A549 (cell line): ENCODE measurements around the gene SULF2.

Experiments
- EP300 ChIP-seq, 2 experiments: fragments of >200 bp; sonication (Bioruptor Twin); formaldehyde crosslinking; IDR thresholded peaks; 2 replicates in 1 of 2; 3 replicates in 1 of 2; pipeline ENCODE4 v1.6.1; 2016 to 2017
- JUN ChIP-seq, 2 experiments: fragments of >200 bp; sonication (Bioruptor Twin); formaldehyde crosslinking; IDR thresholded peaks; 2 replicates in 1 of 2; 3 replicates in 1 of 2; pipeline ENCODE4 v1.6.1; 2016 to 2017
- KDM1A ChIP-seq: fragments of 200-600 bp; sonication (generic); IDR thresholded peaks from 2 replicates; pipeline ENCODE4 v1.6.1; 2016; ENCODE audit warnings: low read depth, mild to moderate bottlenecking
- POLR2A ChIP-seq: IDR thresholded peaks from 2 replicates; pipeline ENCODE4 v1.6.1; 2012; ENCODE audit warnings: mild to moderate bottlenecking, low read length
- TF ChIP-seq, protein P1 (sequence below): fragments of >200 bp; sonication (Bioruptor Twin); formaldehyde crosslinking; IDR thresholded peaks from 3 replicates; pipeline ENCODE4 v1.5.1; 2016
- TF ChIP-seq, protein P2 (sequence below): fragments of 200-600 bp; sonication (generic); IDR thresholded peaks from 2 replicates; pipeline ENCODE4 v1.6.1; 2016; ENCODE audit warnings: antibody characterized with exemption, mild to moderate bottlenecking, moderate library complexity

- TF ChIP-seq, protein P1, sequence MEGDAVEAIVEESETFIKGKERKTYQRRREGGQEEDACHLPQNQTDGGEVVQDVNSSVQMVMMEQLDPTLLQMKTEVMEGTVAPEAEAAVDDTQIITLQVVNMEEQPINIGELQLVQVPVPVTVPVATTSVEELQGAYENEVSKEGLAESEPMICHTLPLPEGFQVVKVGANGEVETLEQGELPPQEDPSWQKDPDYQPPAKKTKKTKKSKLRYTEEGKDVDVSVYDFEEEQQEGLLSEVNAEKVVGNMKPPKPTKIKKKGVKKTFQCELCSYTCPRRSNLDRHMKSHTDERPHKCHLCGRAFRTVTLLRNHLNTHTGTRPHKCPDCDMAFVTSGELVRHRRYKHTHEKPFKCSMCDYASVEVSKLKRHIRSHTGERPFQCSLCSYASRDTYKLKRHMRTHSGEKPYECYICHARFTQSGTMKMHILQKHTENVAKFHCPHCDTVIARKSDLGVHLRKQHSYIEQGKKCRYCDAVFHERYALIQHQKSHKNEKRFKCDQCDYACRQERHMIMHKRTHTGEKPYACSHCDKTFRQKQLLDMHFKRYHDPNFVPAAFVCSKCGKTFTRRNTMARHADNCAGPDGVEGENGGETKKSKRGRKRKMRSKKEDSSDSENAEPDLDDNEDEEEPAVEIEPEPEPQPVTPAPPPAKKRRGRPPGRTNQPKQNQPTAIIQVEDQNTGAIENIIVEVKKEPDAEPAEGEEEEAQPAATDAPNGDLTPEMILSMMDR, result no peak; the same call in 1 of the 3 replicates
- TF ChIP-seq POLR2A, result no peak
- TF ChIP-seq, protein P2, sequence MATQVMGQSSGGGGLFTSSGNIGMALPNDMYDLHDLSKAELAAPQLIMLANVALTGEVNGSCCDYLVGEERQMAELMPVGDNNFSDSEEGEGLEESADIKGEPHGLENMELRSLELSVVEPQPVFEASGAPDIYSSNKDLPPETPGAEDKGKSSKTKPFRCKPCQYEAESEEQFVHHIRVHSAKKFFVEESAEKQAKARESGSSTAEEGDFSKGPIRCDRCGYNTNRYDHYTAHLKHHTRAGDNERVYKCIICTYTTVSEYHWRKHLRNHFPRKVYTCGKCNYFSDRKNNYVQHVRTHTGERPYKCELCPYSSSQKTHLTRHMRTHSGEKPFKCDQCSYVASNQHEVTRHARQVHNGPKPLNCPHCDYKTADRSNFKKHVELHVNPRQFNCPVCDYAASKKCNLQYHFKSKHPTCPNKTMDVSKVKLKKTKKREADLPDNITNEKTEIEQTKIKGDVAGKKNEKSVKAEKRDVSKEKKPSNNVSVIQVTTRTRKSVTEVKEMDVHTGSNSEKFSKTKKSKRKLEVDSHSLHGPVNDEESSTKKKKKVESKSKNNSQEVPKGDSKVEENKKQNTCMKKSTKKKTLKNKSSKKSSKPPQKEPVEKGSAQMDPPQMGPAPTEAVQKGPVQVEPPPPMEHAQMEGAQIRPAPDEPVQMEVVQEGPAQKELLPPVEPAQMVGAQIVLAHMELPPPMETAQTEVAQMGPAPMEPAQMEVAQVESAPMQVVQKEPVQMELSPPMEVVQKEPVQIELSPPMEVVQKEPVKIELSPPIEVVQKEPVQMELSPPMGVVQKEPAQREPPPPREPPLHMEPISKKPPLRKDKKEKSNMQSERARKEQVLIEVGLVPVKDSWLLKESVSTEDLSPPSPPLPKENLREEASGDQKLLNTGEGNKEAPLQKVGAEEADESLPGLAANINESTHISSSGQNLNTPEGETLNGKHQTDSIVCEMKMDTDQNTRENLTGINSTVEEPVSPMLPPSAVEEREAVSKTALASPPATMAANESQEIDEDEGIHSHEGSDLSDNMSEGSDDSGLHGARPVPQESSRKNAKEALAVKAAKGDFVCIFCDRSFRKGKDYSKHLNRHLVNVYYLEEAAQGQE, result no peak
- no peak for TF ChIP-seq JUN (IDR thresholded peaks at IDR 0.05)
- no peak for TF ChIP-seq KDM1A
- TF ChIP-seq EP300 (IDR thresholded peaks at IDR 0.05), result no peak
Observed at GRCh38 chr20:47664068-47664437, 121.2 kb downstream of the SULF2 start.
